Tibial nerve (tissue), 4 donors: Measurements from ENCODE around the gene TMOD4. TPM values are rescaled to one million over a fixed set of nuclear protein-coding genes. Genes with fewer than 3 reads are reported as not detected.
"Not testable (repeated sequence)": the region's sequence is repeated elsewhere in the genome, so short reads cannot be mapped to it uniquely, and the experiment has no call there.

Experiments used
- DNase-seq, 2 donors: peaks; one replicate each; pipeline ENCODE4 v3.0.0-alpha.2; 2019; ENCODE audit warnings: low spot score in 2 of 2
- H3K27ac ChIP-seq, 4 donors: fragments of 200-600 bp; sonication (generic) in 3 of 4; one replicate each; pipeline ENCODE4 v1.5.1; 2017 to 2019; ENCODE audit warnings: mild to moderate bottlenecking in 1 of 4
- H3K27me3 ChIP-seq, 2 donors: fragments of 200-600 bp; sonication (generic) in 1 of 2; one replicate each; pipeline versions ENCODE4 v1.5.1 to v1.6.0; 2017 to 2019
- H3K36me3 ChIP-seq, 3 donors: fragments of 200-600 bp; sonication (generic); one replicate each; pipeline ENCODE4 v1.5.1; 2018 to 2019
- H3K4me1 ChIP-seq, 4 donors: fragments of 200-600 bp; sonication (generic) in 3 of 4; one replicate each; pipeline ENCODE4 v1.5.1; 2017 to 2019
- H3K4me3 ChIP-seq, 4 donors: fragments of 200-600 bp; sonication (generic) in 3 of 4; one replicate each; pipeline ENCODE4 v1.5.1; 2017 to 2019; ENCODE audit warnings: mild to moderate bottlenecking in 1 of 4, moderate library complexity in 1 of 4
- H3K9me3 ChIP-seq, 4 donors: fragments of 200-600 bp; sonication (generic) in 3 of 4; one replicate each; pipeline ENCODE4 v1.5.1; 2017 to 2019
- CTCF ChIP-seq, 5 experiments: fragments of 200-600 bp in 3 of 5; fragments of 450-650 bp in 2 of 5; sonication (generic) in 3 of 5; IDR thresholded peaks; one replicate each; pipeline ENCODE4 v1.5.1; 2016 to 2019; ENCODE audit warnings: antibody characterized with exemption in 5 of 5, mild to moderate bottlenecking in 3 of 5, moderate library complexity in 2 of 5
- EP300 ChIP-seq, 2 donors: sonication (generic); formaldehyde crosslinking; IDR thresholded peaks; one replicate each; pipeline ENCODE4 v1.6.1; 2017; ENCODE audit warnings: antibody characterized with exemption in 2 of 2, mild to moderate bottlenecking in 1 of 2
- POLR2A ChIP-seq, 2 donors: fragments of 450-650 bp; IDR thresholded peaks; one replicate each; pipeline ENCODE4 v1.6.1; 2017; ENCODE audit warnings: antibody characterized with exemption in 2 of 2, mild to moderate bottlenecking in 2 of 2, moderate library complexity in 2 of 2
- WGBS, 2 donors: methylation state at CpG; one replicate each; pipeline ENCODE4 v1.1.5; 2018; 5-methylcytosine and 5-hydroxymethylcytosine counted together
- total RNA-seq, 4 donors: library from RNA; depleted of rRNA; stranded (reverse); fragments of >200 nt; gene quantifications; one replicate each; pipeline ENCODE4 v1.1.0, GENCODE V29; 2016

TMOD4 gene
- total RNA-seq, 4 donors from 2014 or later, result 1.1 to 4.8 TPM; not detected in 2

- peak; percentile 70 to 78 for DNase-seq
- peak within 1 kb of the TSS; percentile 73 to 96 (median 90) for H3K4me3 ChIP-seq
- H3K36me3 ChIP-seq, result peaks cover 0 to 11% (median 7%) of the 10 kb centered on the region in 3 donors
- no peaks in the 10 kb centered on the region for H3K9me3 ChIP-seq
- H3K4me1 ChIP-seq, result peaks cover 4 to 36% (median 22%) of the 10 kb centered on the region in 4 donors
- no peaks in the 10 kb centered on the region for H3K27me3 ChIP-seq
- TF ChIP-seq POLR2A (IDR thresholded peaks at IDR 0.05) (peak in 1 of 2 donors; percentile 55), EP300 (IDR thresholded peaks at IDR 0.05) (peak in 1 of 2 donors; percentile 88), CTCF (IDR thresholded peaks at IDR 0.05) (peak in 2 of 5 experiments; percentile 58 to 71)
- 1% methylated on average over 41 to 42 of the region's 42 CpGs for WGBS, 2 donors
- H3K27ac ChIP-seq, result peak within 1 kb of the TSS; percentile 75 to 93 (median 90)
Observed at GRCh38 chr1:151189637-151190445, 14.1 kb upstream of the TMOD4 start, which contains the start of gene VPS72. TSS of gene VPS72 (minus strand) at chr1:151190197. CDS start at chr1:151190121, 76 bp downstream.

GRCh38 chr1:151188667-151189066 lies 12.9 kb upstream of the TMOD4 start:
- peak overlapping the region in 1 of 4 donors; percentile 91 for H3K27ac ChIP-seq
- 66 to 79% methylated on average over 8 of the region's 8 CpGs for WGBS, 2 donors
- not testable (repeated sequence) for H3K27me3 ChIP-seq, H3K9me3 ChIP-seq, DNase-seq
- peaks cover 4 to 36% (median 22%) of the 10 kb centered on the region in 4 donors for H3K4me1 ChIP-seq
- peak overlapping the region; percentile 73 to 96 (median 90) for H3K4me3 ChIP-seq
- peaks cover 0 to 23% (median 12%) of the 10 kb centered on the region in 3 donors for H3K36me3 ChIP-seq

- no peak overlapping the region for H3K27ac ChIP-seq
- 73% methylated on average over 1 of the region's 1 CpG for WGBS, 2 donors
- TF ChIP-seq CTCF (IDR thresholded peaks at IDR 0.05) (no peak), EP300 (IDR thresholded peaks at IDR 0.05) (no peak), POLR2A (IDR thresholded peaks at IDR 0.05) (no peak)
- H3K4me3 ChIP-seq, result no peak overlapping the region
- no peak for DNase-seq
- H3K9me3 ChIP-seq, result no peaks in the 10 kb centered on the region
- no peaks in the 10 kb centered on the region for H3K27me3 ChIP-seq
- H3K36me3 ChIP-seq, result peaks cover 3 to 38% (median 18%) of the 10 kb centered on the region in 3 donors
- H3K4me1 ChIP-seq, result peaks cover 4 to 36% (median 22%) of the 10 kb centered on the region in 4 donors
Observed at GRCh38 chr1:151187205-151187604, 11.4 kb upstream of the TMOD4 start.

- WGBS, 2 donors, result 92 to 95% methylated on average over 10 of the region's 10 CpGs
- DNase-seq, result no peak
- Histone ChIP-seq H3K4me1 (peaks cover 2 to 27% (median 14%) of the 10 kb centered on the region in 4 donors), H3K9me3 (no peaks in the 10 kb centered on the region), H3K27ac (no peak overlapping the region), H3K36me3 (peaks cover 3 to 68% (median 34%) of the 10 kb centered on the region in 3 donors), H3K27me3 (no peaks in the 10 kb centered on the region), H3K4me3 (no peak overlapping the region)
- TF ChIP-seq EP300 (IDR thresholded peaks at IDR 0.05) (no peak), POLR2A (IDR thresholded peaks at IDR 0.05) (no peak), CTCF (IDR thresholded peaks at IDR 0.05) (no peak)
Observed at GRCh38 chr1:151184211-151184610, 8.4 kb upstream of the TMOD4 start.

GRCh38 chr1:151176514-151177045 lies 799 bp upstream of the TMOD4 start:
- no peaks in the 10 kb centered on the region for H3K27me3 ChIP-seq
- DNase-seq, result no peak
- no peaks in the 10 kb centered on the region for H3K9me3 ChIP-seq
- peaks cover 0 to 5% (median 0%) of the 10 kb centered on the region in 4 donors for H3K4me1 ChIP-seq
- WGBS, 2 donors, result 91 to 94% methylated on average over 17 of the region's 17 CpGs
- peaks cover 0 to 100% (median 27%) of the 10 kb centered on the region in 3 donors for H3K36me3 ChIP-seq
- H3K4me3 ChIP-seq, result no peak overlapping the region
- no peak overlapping the region for H3K27ac ChIP-seq
- TF ChIP-seq CTCF (IDR thresholded peaks at IDR 0.05) (no peak), EP300 (IDR thresholded peaks at IDR 0.05) (no peak), POLR2A (IDR thresholded peaks at IDR 0.05) (no peak)
